Ovary (tissue), 9 donors: Measurements from ENCODE around the gene ZIM2. TPM values are rescaled to one million over a fixed set of nuclear protein-coding genes. Genes with fewer than 3 reads are reported as not detected.
A peak's percentile ranks its signal among the peaks of the same experiment; 100 is the strongest.

ENCODE experiments used
- DNase-seq, 5 donors: peaks; one replicate each; pipeline ENCODE4 v3.0.0-alpha.2; 2019 to 2020
- H3K27ac ChIP-seq, 2 donors: fragments of 200-600 bp; one replicate each; pipeline versions ENCODE4 v1.5.1 to v1.8.0; 2019 to 2022
- H3K27me3 ChIP-seq: fragments of 200-600 bp; one replicate; pipeline ENCODE4 v1.8.0; 2022
- H3K36me3 ChIP-seq: fragments of 200-600 bp; sonication (generic); one replicate; pipeline ENCODE4 v1.5.1; 2019
- H3K4me1 ChIP-seq: one replicate; pipeline ENCODE4 v1.8.1; 2013; ENCODE audit warnings: mild to moderate bottlenecking, moderate library complexity; ENCODE audit not compliant: insufficient read depth
- H3K4me3 ChIP-seq: fragments of 200-600 bp; sonication (generic); one replicate; pipeline ENCODE4 v1.5.1; 2017
- H3K9me3 ChIP-seq, 2 donors: fragments of 200-600 bp in 1 of 2; sonication (generic) in 1 of 2; one replicate each; pipeline versions ENCODE4 v1.5.1 to v1.8.1; 2013 to 2019; ENCODE audit warnings: mild to moderate bottlenecking in 1 of 2, moderate library complexity in 1 of 2
- EP300 ChIP-seq: sonication (generic); formaldehyde crosslinking; IDR thresholded peaks from one replicate; pipeline ENCODE4 v1.6.1; 2017; ENCODE audit warnings: antibody characterized with exemption
- POLR2A ChIP-seq: fragments of 450-650 bp; IDR thresholded peaks from one replicate; pipeline ENCODE4 v1.6.1; 2017; ENCODE audit warnings: antibody characterized with exemption, mild to moderate bottlenecking, moderate library complexity
- WGBS, 3 donors: extraction: QIAGEN DNeasy Blood & Tissue Kit in 1 of 3; methylation state at CpG; one replicate each; pipeline versions ENCODE4 v1.1.5 to v1.1.7; 2013 to 2017; 5-methylcytosine and 5-hydroxymethylcytosine counted together
- intact Hi-C, 4 donors: fragments of 100-400 bp; cut with DNase I; formaldehyde crosslinking; loops; one replicate each; pipeline versions ENCODE4 v1.11.0 to v1.15.1; 2022 to 2023
- polyA plus RNA-seq, 2 donors: library from polyadenylated mRNA; stranded (reverse); fragments of 200-250 nt in 1 of 2; fragments of 350-450 nt in 1 of 2; fragmentation: Illumina TruSeq in 1 of 2; extraction: RNeasy Lipid Tissue Mini Kit (QIAGEN cat#74804) in 1 of 2; gene quantifications; one replicate each; pipeline ENCODE4 v1.2.3, GENCODE V29; 2013 to 2014
- total RNA-seq, 7 donors: library from RNA; depleted of rRNA in 2 of 7; stranded (reverse); fragments of >200 nt in 2 of 7; fragmentation: NEBNext Ultra II Directional in 3 of 7; extraction: Animal tissue kit (Norgen Biotek cat#: 25700) in 3 of 7; gene quantifications; one replicate each; pipeline versions ENCODE4 v1.1.0 to v1.2.4, GENCODE V29; 2016 to 2023
- TF ChIP-seq, protein P1 (sequence below), 3 donors: fragments of 450-650 bp in 2 of 3; fragments of 200-600 bp in 1 of 3; IDR thresholded peaks; one replicate each; pipeline versions ENCODE4 v1.5.1 to v1.8.0; 2016 to 2022; ENCODE audit warnings: antibody characterized with exemption in 3 of 3, mild to moderate bottlenecking in 1 of 3
- donor health status: DM: no; HTN: no; CAD: no; lungs with moderate emphysema.
- donor health status: DM: no; HTN: no; CAD: no.
- donor health status: Bipolar disorder and iron deficiency.
- donor health status: DM: yes; HTN: yes; CAD: no.
- donor health status: DM: no; HTN: no; CAD: no.
- donor health status: DM: yes; HTN: yes; CAD: no.

Gene ZIM2
- total and polyA plus RNA-seq, 9 donors = 2.2 to 34.2 (median 19.3) TPM

DNA sequence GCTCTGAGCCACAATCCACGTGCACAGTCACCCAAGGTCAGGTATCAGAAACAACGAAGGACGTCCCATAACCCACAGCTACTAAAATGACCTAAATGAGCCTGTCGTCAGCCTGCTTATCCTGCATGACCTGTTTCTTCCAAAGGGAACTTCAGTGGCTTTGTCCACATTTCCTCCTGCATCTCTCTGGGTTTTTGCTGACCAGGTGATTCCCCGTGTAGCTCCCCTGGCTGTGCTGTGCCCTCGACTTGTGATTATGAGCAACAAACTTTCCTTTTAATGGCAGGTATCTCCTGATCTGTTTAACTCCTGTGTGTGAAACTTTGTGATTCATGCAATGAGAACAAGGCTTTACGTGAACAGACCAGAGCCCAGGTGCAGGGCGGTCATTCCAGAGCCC, 81.0 kb downstream of the ZIM2 start:
- intact Hi-C loops = loop anchor here in 1 of 4 donors (10.0 kb wide), 2 partner anchors 65 to 165 kb away; no protein-coding TSS in a partner anchor
- Histone ChIP-seq H3K27ac (no peak overlapping the region), H3K4me1 (no peaks in the 10 kb centered on the region), H3K36me3 (no peaks in the 10 kb centered on the region), H3K4me3 (no peak overlapping the region), H3K9me3 (no peaks in the 10 kb centered on the region), H3K27me3 (no peaks in the 10 kb centered on the region)
- 76 to 91% (median 87%) methylated on average over 8 of the region's 8 CpGs for WGBS, 3 donors
- DNase-seq = no peak
- TF ChIP-seq, protein P1, sequence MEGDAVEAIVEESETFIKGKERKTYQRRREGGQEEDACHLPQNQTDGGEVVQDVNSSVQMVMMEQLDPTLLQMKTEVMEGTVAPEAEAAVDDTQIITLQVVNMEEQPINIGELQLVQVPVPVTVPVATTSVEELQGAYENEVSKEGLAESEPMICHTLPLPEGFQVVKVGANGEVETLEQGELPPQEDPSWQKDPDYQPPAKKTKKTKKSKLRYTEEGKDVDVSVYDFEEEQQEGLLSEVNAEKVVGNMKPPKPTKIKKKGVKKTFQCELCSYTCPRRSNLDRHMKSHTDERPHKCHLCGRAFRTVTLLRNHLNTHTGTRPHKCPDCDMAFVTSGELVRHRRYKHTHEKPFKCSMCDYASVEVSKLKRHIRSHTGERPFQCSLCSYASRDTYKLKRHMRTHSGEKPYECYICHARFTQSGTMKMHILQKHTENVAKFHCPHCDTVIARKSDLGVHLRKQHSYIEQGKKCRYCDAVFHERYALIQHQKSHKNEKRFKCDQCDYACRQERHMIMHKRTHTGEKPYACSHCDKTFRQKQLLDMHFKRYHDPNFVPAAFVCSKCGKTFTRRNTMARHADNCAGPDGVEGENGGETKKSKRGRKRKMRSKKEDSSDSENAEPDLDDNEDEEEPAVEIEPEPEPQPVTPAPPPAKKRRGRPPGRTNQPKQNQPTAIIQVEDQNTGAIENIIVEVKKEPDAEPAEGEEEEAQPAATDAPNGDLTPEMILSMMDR (IDR thresholded peaks at IDR 0.05) = no peak
- TF ChIP-seq POLR2A (no peak), EP300 (no peak)

DNA sequence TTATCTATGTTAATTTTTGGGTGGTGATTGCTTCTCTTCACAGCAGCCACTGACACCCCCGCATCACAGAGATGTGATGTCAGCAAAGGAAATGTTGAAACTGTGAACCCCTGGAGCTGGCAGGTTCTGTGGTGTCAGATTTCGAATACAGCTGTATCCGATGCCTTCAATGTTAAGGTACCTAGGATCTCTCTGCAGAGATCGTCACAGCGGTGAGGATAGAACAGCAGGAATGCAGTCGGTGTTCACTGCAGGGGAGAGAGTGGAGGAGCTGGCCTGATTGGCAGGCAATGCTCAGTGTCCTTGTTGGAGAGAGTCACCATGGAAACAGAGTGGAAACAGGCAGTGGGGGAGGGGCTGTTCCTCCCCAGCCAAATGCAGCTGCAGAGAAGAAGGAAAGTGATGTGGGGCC, 89.4 kb downstream of the ZIM2 start:
- DNase-seq = peak; percentile 68 to 75 (median 71)
- TF ChIP-seq EP300 (no peak), POLR2A (no peak)
- TF ChIP-seq, protein P1 (IDR thresholded peaks at IDR 0.05) = no peak
- Histone ChIP-seq H3K27ac (peak overlapping the region in 1 of 2 donors; percentile 5), H3K36me3 (no peaks in the 10 kb centered on the region), H3K9me3 (no peaks in the 10 kb centered on the region), H3K4me3 (no peak overlapping the region), H3K4me1 (peaks cover 2% of the 10 kb centered on the region), H3K27me3 (no peaks in the 10 kb centered on the region)
- 2 to 9% (median 3%) methylated on average over 6 of the region's 6 CpGs for WGBS, 3 donors
- intact Hi-C loops = loop anchor here in 1 of 4 donors (10.0 kb wide), 2 partner anchors 74 to 174 kb away; no protein-coding TSS in a partner anchor

DNA sequence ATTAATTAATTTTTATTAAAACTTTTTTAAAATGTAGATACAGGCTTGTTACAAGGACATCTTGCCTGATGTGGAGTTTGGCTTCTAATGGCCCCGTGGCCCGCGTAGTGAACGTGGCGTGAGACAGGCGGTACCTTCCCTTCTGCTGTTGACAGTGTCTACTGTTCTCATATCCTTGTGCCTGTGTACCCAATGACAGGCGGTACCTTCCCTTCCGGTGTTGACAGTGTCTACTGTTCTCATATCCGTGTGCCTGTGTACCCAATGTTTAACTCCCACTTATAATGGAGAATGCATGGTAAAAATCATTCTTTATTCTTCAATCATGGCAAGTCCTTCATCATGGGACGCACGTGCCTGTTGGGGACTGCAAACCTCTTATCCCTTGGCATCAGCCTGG, 89.9 kb downstream of the ZIM2 start:
- H3K4me1 ChIP-seq = peaks cover 2% of the 10 kb centered on the region
- peak overlapping the region in 1 of 2 donors; percentile 5 for H3K27ac ChIP-seq
- TF ChIP-seq, protein P1 (IDR thresholded peaks at IDR 0.05) = no peak
- no peak for TF ChIP-seq POLR2A
- no peak for TF ChIP-seq EP300
- WGBS, 3 donors = 72 to 75% (median 73%) methylated on average over 11 of the region's 11 CpGs
- H3K36me3 ChIP-seq = no peaks in the 10 kb centered on the region
- no peak for DNase-seq
- no peaks in the 10 kb centered on the region for H3K9me3 ChIP-seq
- H3K4me3 ChIP-seq = no peak overlapping the region
- no peaks in the 10 kb centered on the region for H3K27me3 ChIP-seq
- intact Hi-C loops = loop anchor here in 1 of 4 donors (10.0 kb wide), 2 partner anchors 74 to 174 kb away; no protein-coding TSS in a partner anchor

DNA sequence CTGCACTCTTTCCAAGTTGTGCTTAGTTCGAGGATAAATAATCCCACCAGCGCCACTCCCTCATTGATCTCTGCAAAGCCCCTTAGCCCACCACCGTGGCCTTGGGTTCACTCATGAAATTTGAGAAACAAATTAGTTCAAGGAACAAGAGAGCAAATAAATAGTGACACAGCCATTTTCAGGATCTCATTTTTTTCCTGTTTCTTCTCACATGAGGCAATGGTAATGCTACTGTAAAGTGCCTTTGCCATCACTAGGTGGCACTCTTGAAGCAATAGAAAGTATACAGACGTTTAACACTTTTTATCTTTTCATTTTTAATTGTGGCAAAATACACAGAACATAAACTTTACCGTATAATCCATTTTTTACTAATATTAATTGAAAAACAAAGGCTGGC, 92.1 kb downstream of the ZIM2 start:
- peak in 3 of 5 donors; percentile 34 to 70 (median 42) for DNase-seq
- Histone ChIP-seq H3K36me3 (no peaks in the 10 kb centered on the region), H3K4me3 (no peak overlapping the region), H3K9me3 (no peaks in the 10 kb centered on the region), H3K27me3 (no peaks in the 10 kb centered on the region), H3K27ac (peak overlapping the region in 1 of 2 donors; percentile 66), H3K4me1 (peaks cover 2% of the 10 kb centered on the region)
- TF ChIP-seq, protein P1 (IDR thresholded peaks at IDR 0.05) = peak; percentile 55 to 88 (median 82)
- TF ChIP-seq EP300 = no peak
- no peak for TF ChIP-seq POLR2A
- intact Hi-C loops = loop anchor here in 3 of 4 donors (2.0 to 5.0 kb wide), 3 partner anchors 319 to 350 kb away; no protein-coding TSS in a partner anchor
- WGBS, 3 donors = 2 to 5% (median 3%) methylated on average over 5 of the region's 5 CpGs
